ENCODE measurements around the gene RPS27L.

The RPS27L gene

DNA sequence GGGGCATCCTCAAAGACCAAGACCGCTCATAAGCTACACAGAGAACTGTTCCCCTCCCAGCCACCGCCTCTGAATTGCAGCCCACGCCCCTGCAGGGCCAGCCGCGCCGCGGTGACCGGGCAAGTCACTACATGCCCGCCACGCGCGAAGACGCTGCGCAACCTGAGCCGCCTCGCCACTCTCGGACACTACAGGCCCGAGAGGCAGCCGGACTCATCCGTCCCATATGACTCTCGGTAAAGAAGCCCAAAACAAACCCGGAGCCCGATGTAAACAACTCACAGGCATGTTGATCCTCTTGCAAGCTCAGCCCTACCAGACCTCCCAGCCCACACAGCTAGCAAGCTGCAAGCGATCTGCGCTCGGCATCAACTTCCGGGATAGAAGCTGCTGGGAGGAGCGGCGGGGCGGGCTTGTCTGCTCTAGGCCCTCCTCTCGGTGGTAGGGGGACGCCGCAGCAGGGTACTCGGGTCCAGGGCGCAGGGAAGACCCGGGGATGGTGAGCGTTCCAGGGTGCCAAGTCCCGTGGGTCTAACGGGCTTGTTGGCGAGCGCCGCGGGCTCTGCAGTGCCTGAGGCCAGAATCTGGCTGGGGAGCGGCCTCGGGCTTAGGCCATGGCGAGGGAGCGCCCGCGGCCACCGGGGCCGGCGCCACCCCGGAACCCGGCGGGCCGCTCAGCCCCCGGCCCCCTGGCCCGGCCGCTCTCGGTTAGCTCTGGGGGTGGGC, at the start of gene RPS27L:
RPS27L (minus strand) TSS at position 360 of the 726 bp plus-strand sequence; CDS start at position 288, 72 bp downstream.
- DNase-seq (ENCODE audit: low read depth in 2 of 2): peak; percentile 76 to 78

DNA sequence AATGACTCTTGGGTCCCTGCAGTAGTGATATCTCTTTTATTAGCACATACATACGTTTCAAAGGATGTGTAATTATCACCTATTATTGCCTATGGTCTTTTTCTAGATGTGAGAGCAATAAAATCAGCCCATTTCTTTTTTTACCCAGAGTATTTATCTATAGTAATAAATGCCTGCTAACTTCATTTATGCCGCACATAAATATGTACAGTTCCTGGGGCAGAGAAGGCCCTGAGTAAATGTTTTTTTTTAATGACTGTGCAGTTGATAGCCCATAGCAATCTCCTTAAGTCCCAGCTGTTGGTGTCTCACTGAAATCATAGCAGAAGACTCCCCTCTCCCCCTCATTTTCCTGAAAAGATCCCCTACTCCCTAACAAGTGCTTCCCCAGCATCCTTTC, 48.8 kb upstream of the RPS27L start:
- no peak for DNase-seq (ENCODE audit: low read depth in 2 of 2)

DNA sequence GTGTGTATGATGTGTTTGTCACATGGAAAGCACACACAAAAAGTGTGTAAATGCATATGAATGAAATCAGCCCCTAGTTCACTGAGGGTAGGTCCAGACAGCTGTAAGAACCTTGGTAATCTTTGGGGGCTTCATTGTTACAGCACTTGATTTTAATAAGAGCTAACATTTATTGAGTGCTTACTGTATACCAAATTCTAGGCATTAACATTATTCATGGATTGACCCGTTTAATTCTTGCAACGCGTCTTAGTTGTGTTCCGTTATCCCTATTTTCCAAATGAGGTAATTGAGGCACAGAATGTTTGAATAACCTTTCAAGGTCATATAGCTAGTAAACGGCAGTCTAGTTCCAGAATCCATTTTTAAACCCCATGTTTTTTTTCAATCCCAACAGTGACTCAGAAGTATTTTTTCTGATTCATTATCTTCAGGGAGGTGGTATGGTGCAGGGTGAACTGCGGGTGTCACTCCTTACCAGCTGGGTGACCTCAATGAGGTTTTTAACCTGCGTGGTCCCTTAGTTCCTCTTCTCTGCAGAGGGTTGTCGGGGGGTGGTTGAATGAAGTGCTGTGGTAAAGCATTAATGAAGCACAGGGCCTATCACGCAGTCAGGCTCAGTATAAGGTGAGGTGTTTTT, 46.3 kb upstream of the RPS27L start:
- no peak for DNase-seq (ENCODE audit: low read depth in 2 of 2)

DNA sequence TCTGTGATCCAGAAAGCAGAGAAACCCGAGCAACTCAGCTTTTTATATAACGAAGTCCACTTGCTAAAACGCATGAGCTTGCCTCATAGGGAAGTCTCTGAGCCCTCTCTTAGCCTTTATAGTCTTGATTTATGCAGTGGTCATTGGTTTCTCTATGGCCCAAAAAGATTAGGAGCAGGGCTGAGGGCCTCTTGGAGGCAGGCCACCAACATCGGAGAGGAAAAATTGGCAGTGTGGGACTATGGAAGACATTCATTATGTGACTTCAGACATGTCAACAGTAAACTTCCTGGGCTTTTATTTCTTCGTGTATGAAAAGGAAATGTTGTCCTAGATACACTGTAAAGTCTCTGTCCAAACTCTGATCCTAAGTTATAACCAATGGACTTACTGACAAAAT, 45.6 kb upstream of the RPS27L start:
- DNase-seq (ENCODE audit: low read depth in 2 of 2): no peak

DNA sequence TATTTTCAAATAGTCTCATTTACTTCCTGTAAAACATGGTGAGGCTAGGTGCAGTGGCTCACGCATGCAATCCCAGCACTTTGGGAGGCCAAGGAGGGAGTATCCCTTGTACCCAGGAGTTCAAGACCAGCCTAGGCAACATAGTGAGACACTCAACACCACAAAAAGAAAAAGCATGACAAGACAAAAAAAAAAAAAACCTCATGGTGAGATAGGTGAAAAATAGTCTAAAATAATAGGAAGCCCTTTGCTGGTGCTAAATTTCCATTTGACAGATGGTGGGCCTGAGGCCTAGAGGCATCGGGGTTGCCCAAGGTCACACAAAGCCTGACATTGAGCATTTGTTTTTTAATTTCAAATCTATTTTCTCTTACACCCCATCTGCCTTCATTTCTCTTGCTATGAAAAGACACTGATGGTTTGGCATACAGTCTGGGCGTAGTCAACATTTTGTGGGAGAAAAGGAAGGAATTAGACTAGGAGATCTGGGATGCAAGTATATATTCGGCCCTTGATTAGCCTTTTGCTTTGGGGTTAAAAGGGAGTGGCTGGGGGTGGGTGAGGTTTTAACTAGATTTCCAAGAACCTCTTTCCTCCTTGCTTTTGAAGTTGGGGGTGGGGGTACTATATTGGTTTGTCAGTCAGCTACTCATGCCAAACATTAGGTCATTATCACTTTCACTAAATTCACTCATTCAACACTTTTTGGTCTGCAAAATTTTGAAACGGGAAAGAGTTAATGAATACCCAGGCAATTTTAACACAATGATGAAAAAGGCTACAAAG, 43.4 kb upstream of the RPS27L start:
- DNase-seq (ENCODE audit: low read depth in 2 of 2): no peak

DNA sequence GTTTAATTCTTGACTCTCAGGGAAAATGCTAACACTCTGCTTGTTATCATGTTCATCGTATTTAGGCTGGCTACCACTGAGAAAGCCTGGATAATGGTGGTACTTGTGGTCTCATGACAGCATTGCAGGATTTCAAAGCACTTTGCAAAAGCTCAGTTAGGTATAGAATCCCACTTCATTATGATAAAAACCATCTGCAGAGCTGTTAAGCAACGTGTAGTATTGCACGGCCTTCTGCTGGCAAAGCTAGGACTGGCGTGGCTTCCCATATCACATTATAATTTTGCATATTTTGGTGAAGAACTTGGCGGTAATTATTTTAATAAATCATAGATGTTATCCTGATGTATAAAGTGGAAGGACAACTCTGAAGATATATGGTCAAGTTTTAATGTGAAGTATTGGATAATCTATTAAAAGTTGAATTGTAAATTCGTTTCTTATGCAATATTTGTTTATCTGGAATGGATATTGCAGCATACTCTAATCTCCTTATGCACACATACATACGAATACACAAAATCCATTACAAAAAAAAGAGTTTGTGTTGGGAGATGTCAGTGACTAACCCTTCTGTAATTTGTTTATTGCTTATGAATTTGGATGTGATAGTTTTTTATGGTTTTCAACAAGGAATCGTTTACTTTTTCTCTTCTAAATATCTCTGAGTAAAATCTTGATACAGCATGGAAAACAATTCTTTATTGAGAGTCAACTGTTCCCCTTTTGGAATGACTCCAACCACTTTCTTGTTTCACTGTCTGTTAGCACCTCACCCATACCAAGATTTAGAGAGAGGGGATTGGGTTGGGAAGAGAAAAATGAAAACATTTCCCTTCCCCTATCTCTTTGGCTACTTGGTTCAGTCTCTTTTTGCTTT, 41.3 kb upstream of the RPS27L start:
- DNase-seq (ENCODE audit: low read depth in 2 of 2): no peak

DNA sequence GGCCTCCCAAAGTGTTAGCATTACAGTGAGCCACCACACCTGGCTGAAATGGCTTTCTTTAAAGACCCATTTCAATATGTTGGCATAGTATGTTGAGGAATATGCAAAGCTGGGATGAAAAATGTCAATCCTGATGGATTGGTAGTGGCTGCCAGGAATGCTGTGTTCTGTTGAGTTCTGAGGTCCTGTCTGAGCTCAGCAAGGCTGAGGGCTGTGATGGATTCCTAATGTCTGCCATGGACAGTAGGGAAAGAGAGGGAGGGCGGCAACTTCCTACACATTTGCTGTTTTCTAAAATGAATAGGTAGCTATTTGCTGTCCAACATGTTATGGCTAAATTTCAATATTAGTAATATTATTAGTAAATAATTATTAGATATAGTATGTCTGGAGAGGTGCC, 40.3 kb upstream of the RPS27L start:
- no peak for DNase-seq (ENCODE audit: low read depth in 2 of 2)

DNA sequence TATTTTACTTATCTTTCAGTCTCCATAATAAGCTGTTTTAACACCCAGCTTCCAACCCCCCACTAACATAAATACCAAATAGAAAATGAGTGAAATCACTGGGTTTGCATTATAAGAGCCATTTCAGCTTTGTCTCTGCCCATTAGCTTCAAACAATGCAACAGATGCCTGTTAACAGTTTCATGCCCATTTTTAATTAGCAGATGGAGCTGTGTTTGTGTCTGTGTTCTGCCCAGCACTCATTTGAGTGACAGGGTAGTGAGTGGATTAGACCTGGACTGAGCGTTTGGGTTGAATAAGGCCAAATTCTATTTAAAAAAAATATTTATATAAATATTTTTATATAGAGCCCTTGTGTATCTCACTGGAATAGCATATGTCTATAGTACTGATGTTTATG, 39.6 kb upstream of the RPS27L start:
- no peak for DNase-seq (ENCODE audit: low read depth in 2 of 2)

DNA sequence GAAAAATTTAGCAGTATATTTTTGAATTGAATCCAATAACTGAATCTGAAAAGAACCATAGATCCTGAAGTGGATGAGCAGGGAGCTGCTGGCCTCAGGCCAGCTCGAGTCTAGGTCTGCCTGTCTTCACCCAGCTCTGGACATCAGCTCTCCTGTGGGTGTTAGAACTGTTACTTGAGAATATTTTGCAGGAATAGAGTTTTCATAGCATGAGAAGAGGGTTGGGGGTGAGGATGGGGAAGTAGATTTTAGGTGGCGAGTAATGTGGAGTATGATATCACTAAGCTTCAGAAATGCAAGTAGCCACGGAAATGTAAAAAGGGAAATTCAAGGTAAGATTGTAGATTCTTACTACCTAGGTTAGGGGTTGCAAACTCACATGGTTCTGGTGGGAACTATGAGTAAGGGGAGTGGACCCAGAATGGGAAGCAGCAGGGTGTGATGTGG, 38.3 kb upstream of the RPS27L start:
- no peak for DNase-seq (ENCODE audit: low read depth in 2 of 2)

DNA sequence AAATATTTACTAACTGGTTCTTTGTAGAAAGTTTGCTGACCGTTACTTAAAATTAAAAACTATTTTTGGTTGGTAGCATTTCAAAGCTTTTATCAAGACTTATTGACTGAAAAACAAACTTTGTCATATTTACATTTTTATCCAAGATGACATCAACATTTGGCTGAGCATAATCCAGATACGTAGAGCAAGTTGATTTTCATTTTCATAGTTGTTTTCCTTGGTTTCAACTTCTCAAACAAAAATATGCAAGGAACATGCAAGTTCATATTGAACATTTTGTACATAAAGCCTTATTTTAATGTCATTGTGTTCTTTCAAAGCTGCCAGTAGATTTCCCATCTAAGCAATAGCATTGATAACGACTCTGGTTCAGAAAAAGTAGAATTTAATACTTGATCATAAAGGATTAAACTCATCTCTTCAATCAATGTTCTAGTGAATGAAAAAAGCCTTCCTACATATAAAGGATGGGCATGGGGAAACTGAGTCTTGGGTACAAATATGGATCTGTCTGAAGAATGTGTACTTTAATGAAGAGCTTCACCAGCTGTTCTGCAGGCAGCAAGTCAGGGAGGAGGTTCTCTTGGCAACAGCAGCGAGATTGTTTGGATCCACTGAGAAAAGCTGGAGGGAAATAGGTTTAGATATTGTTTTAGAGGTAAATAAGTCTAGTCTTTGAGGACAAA, 37.7 kb upstream of the RPS27L start:
- DNase-seq (ENCODE audit: low read depth in 2 of 2): no peak

DNA sequence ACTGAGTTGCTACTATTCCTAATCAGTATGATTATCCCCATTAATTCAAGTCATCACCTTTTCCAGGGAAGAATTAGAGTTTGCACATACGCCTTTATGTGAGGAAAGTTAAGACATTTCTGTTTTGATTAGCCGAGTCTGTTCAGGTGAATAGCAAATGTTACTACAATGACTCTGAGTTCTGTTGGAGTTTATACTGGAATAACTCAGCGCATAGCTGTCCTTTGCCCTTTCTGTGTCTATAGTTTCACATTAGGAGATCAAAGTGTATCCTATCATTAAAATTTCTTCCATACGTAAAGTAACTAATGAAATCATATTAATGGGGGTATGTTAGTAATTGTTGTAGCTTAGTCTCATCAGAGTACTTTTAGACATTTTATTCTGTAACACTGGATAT, 37.0 kb upstream of the RPS27L start:
- no peak for DNase-seq (ENCODE audit: low read depth in 2 of 2)

DNA sequence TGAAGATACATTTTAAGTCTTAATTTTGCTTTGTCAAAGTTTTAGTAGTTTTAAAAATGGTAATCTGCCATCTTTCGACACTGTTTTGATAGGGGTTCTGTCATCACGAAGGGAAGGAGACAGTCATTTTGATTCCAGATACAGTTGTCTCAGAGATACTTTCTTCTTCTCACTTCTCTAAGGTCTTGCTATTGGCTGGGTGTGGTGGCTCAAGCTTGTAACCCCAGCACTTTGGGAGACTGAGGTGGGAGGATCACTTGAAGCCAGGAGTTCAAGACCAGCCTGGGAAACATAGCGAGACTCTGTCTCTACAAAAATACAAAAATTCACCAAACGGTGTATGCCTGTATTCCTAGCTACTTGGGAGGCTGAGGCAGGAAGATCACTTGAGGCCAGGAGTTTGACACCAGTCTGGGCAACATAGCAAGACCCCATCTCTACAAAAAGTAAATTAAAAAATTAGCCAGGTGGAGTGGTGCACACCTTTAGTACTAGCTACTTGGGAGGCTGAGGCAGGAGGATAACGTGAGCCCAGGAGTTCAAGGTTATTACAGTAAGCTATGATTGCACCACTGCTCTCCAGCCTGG, 35.4 kb upstream of the RPS27L start:
- no peak for DNase-seq (ENCODE audit: low read depth in 2 of 2)

DNA sequence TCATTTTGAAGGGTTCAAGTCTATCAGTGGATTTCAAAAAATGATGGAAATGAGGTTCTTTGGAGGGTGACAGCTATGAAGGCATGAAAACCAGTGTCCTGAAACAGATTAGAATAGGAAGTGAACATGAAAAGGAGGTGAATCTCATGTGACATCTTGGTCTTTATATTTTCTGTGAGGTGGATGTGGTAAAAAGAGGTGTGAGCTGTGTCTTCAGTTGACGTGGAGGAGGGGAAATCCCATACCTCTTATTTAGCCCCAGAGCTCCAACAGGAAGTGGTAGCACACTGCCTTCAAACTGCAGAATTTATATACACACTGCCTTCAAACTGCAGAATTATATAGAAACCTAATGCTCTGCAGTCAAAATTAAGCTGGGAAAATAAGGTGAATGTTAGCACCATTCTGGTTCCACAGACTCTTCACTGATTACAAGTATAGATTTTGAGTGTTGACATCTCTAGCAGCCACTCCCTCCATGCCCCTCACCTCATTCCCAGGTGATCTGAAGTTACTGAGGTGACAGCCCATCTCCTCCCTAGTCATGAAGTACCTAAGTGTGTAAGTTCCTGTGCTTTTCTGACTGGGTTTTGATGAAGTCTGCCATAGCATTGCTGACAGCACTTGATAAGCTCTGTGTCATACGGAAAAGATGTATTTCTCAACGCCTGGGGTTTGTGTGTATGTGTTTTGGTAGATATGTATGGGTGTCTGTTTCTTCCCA, 34.8 kb upstream of the RPS27L start:
- peak in 1 of 2 donors; percentile 25 for DNase-seq (ENCODE audit: low read depth in 2 of 2)

DNA sequence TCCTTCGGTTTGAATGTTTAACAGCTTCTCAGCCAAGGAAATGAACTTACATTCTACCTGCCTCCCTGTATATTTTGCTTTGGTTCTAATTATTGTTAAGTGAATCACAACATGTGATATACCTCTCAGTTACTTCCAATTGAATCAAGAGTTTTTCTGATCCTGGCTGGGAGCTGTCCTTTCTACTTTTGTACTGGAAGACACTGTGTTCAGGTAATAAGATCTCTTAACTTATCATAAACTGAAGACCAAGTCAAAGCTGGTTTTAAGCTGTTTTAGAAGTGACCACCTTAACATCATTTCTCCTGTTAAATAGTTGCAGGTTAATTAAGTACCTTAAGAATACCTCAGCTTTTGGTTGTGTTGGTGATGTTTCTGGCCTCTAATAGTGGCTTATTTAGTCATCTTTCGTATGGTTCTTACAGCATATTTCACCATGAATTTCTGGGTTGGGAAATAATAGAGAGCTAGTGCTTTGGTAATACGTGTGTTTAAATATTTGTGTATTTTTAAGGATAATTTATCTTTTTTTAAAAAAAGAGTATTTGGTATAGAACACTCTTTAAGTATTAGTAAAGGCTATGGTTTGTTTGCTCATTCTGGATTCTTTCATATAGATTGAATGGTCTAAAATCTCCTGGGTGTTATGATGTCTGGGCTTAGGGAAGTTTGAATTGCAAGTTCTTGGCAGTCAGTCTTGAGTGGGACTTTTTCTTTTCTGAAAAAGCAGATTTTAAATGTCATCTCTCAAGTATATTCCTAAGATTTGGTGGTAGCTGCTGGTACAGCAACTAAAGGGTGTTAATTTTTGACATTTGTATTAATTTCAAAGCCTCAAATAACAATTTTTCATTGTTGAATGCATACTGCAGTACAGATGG, 33.7 kb upstream of the RPS27L start:
- no peak for DNase-seq (ENCODE audit: low read depth in 2 of 2)

DNA sequence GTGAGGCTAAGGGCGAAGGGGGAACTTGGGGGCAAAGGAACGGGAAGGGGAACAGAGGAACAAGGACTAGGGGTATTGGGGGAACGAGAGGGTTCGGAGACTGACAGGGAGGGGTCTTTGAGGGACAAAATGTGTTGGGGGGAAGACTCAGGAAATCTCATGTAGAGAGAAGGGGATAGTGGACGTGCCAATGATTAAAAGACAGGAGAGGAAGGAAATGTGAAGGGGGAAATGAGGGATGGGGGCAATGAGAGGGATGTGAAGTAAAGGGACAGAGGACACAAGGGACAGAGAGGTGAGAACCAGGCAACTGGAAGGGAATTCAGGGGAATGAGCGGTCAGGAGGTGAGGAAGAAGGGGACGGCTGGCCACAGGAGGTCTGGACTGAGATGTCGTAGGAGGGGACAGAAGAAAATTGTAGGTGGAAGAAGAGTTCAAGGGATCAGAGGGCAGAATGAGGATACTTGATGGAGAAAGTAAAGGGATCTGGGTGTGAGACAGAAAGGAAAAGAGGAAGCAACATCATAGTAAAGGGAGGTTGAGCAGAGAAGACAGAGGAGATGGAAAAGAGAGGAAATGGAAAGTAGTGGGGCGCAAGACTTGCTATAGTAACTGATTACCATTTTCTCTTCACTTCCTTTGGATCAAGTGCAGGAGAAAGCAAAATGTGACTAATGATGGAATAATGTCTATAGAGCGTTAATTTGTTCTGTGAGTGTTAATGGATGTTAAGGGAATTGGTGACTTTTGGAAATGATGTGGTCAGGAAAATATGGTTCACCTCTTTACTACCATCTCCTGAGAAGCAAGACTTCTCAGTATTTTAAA, 32.9 kb upstream of the RPS27L start:
- no peak for DNase-seq (ENCODE audit: low read depth in 2 of 2)

DNA sequence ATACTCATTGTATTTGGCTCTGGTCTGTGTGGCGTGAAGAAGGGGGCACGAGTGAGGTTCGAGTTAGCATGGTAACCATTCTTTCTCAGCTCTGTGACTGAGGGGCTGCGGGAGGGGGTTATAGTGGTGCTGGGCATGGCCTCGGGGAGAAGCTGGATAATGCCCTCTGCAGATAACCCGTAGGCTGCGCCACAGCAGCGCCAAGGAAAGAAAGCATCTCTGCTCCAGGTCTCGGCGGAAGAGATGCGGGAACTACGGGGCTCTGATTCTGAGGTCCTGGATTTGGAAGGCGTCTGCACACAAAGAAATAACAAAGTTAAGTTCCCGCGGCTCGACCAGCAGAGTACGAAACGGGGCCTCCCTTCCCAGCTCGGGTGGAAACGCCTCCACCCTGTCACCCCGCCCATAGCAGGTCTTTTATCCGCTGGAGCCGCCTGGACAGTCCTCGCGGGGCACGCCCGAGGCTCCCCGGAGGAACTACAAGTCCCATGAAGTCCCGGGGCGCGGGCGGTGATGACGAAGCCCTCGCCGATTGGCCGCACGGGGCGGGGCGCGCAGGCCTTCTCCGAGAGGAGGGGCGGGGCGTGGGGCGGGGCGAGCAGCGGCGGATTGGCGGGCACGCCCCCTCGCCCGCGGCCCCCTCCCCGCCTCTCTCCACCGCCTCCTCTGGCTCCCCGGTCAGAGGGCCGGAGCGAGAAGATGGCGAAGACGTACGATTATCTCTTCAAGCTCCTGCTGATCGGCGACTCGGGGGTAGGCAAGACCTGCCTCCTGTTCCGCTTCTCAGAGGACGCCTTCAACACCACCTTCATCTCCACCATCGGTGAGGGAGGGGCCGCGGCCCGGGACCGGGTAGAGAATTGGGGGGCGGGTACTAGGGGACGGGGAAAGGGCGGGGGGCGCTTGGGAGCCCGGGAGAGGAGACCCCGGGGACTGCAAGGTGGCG, 31.9 kb upstream of the RPS27L start, which contains the start of gene RAB8B:
RAB8B (plus strand) TSS at position 681 of the 946 bp plus-strand sequence; CDS start at position 700, 19 bp downstream.
- DNase-seq (ENCODE audit: low read depth in 2 of 2): peak; percentile 98 to 99
